Prostate gland (tissue), 2 donors: ENCODE results near the gene CDK5RAP2.

Source experiments
- POLR2A ChIP-seq: fragments of 450-650 bp; IDR thresholded peaks from one replicate; pipeline ENCODE4 v1.6.1; 2016; ENCODE audit warnings: antibody characterized with exemption, mild to moderate bottlenecking
- TF ChIP-seq, protein P1 (sequence below), 4 experiments: fragments of 200-600 bp in 2 of 4; fragments of 450-650 bp in 2 of 4; sonication (generic) in 2 of 4; IDR thresholded peaks; 1 replicate in 3 of 4; 2 replicates in 1 of 4; pipeline ENCODE4 v1.5.1; 2016 to 2019; ENCODE audit warnings: antibody characterized with exemption in 4 of 4, mild to moderate bottlenecking in 2 of 4, moderate library complexity in 2 of 4

DNA sequence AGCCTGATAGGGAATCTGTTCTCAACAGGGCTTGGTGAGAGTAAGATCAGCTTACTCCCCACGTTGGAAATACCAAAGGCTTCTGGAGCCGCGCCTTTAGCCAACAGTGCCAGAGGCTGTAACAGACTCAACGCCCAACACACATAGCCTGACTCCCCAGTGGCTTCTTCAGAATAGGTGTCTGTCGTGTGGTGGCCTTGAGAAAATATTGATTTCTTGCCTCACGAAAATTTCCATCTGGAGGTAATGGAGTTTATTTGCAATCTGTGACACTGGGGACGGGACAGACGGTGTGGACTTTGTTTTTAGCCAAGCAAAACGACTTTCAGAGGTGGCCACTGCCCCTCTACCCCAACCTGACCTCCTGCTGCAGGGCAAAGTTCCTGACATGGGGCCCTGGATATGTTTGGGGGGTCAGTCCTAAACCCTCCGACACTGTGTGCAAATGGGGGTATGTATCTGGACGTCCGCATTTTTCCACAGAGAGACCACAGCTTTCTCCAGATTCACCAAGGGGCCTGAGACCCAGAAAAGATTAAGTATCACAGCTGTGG is 189.3 kb downstream of the CDK5RAP2 start:
- TF ChIP-seq, protein P1, sequence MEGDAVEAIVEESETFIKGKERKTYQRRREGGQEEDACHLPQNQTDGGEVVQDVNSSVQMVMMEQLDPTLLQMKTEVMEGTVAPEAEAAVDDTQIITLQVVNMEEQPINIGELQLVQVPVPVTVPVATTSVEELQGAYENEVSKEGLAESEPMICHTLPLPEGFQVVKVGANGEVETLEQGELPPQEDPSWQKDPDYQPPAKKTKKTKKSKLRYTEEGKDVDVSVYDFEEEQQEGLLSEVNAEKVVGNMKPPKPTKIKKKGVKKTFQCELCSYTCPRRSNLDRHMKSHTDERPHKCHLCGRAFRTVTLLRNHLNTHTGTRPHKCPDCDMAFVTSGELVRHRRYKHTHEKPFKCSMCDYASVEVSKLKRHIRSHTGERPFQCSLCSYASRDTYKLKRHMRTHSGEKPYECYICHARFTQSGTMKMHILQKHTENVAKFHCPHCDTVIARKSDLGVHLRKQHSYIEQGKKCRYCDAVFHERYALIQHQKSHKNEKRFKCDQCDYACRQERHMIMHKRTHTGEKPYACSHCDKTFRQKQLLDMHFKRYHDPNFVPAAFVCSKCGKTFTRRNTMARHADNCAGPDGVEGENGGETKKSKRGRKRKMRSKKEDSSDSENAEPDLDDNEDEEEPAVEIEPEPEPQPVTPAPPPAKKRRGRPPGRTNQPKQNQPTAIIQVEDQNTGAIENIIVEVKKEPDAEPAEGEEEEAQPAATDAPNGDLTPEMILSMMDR (IDR thresholded peaks at IDR 0.05): no peak
- no peak for TF ChIP-seq POLR2A
